Measurements from ENCODE around the gene SEPSECS. TPM values are rescaled to one million over a fixed set of nuclear protein-coding genes. Genes with fewer than 3 reads are reported as not detected.

Gene SEPSECS
- total and polyA plus RNA-seq, 2 donors (not counting 1 experiment from before 2014, with no cell fraction given), result 5.9 to 12.4 TPM

GRCh38 chr4:25092139-25092538, 68.1 kb downstream of the SEPSECS start:
- DNase-seq (ENCODE audit: low read depth in 2 of 2), result no peak
- no peak overlapping the region for H3K9ac ChIP-seq (ENCODE audit: insufficient read depth, low read length)
- no peaks in the 10 kb centered on the region for H3K9me3 ChIP-seq (ENCODE audit: control insufficient read depth, insufficient read depth, low read depth, low read length)
- H2AFZ ChIP-seq (ENCODE audit: low read length), result no peak overlapping the region
- no peak for TF ChIP-seq EZH2 (IDR thresholded peaks at IDR 0.05; ENCODE audit: low read length, missing control alignments)
- no peak for TF ChIP-seq CTCF (conservative IDR thresholded peaks at IDR 0.05 in 1 of 2, IDR thresholded peaks at IDR 0.05 in 1 of 2; ENCODE audit: low read depth in 1 of 2, low read length in 2 of 2)
- peaks cover 39% of the 10 kb centered on the region for H3K27me3 ChIP-seq (ENCODE audit: control insufficient read depth, insufficient read depth, low read length)
- no peak overlapping the region for H3K4me2 ChIP-seq (ENCODE audit: extremely low read depth, insufficient read depth, low read length)
- H3K36me3 ChIP-seq (ENCODE audit: control insufficient read depth, insufficient read depth, low read length), result no peaks in the 10 kb centered on the region
- no peaks in the 10 kb centered on the region for H3K4me1 ChIP-seq (ENCODE audit: control insufficient read depth, extremely low read depth, insufficient read depth, low read length)
- H3K4me3 ChIP-seq (replicated peaks in 1 of 4; ENCODE audit: control extremely low read depth in 1 of 4, insufficient read depth in 1 of 4, low read depth in 3 of 4, low read length in 4 of 4), result no peak overlapping the region
- H4K20me1 ChIP-seq (ENCODE audit: control insufficient read depth, extremely low read depth, insufficient read depth, low read length), result no peaks in the 10 kb centered on the region
- no peak overlapping the region for H3K27ac ChIP-seq (ENCODE audit: insufficient read depth, low read length)
- H3K79me2 ChIP-seq (ENCODE audit: control insufficient read depth, insufficient read depth, low read length), result no peaks in the 10 kb centered on the region

DNA sequence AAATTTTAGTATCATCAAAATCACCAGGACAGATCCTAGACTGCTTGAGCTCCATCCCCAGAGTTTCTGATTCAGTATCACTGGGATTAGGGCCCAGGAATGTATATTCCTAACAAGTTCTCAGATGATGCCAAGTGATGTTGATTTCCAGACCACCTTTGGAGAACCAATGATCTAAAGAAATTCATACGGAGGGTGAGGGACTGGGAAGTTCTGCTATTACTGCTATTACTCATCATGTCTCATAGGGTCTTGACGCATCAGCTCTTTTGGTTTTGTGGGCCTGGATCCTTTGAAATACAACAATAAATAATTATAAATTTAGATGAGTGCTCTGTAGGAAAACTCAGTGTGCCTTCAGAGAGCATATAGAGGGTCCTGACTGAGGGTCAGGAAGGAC, 69.7 kb downstream of the SEPSECS start:
- Histone ChIP-seq H3K4me3 (replicated peaks in 1 of 4; ENCODE audit: control extremely low read depth in 1 of 4, insufficient read depth in 1 of 4, low read depth in 3 of 4, low read length in 4 of 4) (no peak overlapping the region), H4K20me1 (ENCODE audit: control insufficient read depth, extremely low read depth, insufficient read depth, low read length) (no peaks in the 10 kb centered on the region), H3K4me1 (ENCODE audit: control insufficient read depth, extremely low read depth, insufficient read depth, low read length) (no peaks in the 10 kb centered on the region), H3K9ac (ENCODE audit: insufficient read depth, low read length) (no peak overlapping the region), H3K36me3 (ENCODE audit: control insufficient read depth, insufficient read depth, low read length) (no peaks in the 10 kb centered on the region), H3K27me3 (ENCODE audit: control insufficient read depth, insufficient read depth, low read length) (peaks cover 40% of the 10 kb centered on the region), H3K27ac (ENCODE audit: insufficient read depth, low read length) (no peak overlapping the region), H3K79me2 (ENCODE audit: control insufficient read depth, insufficient read depth, low read length) (no peaks in the 10 kb centered on the region), H3K9me3 (ENCODE audit: control insufficient read depth, insufficient read depth, low read depth, low read length) (no peaks in the 10 kb centered on the region), H3K4me2 (ENCODE audit: extremely low read depth, insufficient read depth, low read length) (no peak overlapping the region), H2AFZ (ENCODE audit: low read length) (no peak overlapping the region)
- no peak for TF ChIP-seq CTCF (conservative IDR thresholded peaks at IDR 0.05 in 1 of 2, IDR thresholded peaks at IDR 0.05 in 1 of 2; ENCODE audit: low read depth in 1 of 2, low read length in 2 of 2)
- no peak for TF ChIP-seq EZH2 (IDR thresholded peaks at IDR 0.05; ENCODE audit: low read length, missing control alignments)
- DNase-seq (ENCODE audit: low read depth in 2 of 2), result peak in 1 of 2 donors; percentile 62

GRCh38 chr4:25089051-25089763, 71.0 kb downstream of the SEPSECS start:
- no peak overlapping the region for H3K27ac ChIP-seq (ENCODE audit: insufficient read depth, low read length)
- no peaks in the 10 kb centered on the region for H3K4me1 ChIP-seq (ENCODE audit: control insufficient read depth, extremely low read depth, insufficient read depth, low read length)
- no peaks in the 10 kb centered on the region for H3K36me3 ChIP-seq (ENCODE audit: control insufficient read depth, insufficient read depth, low read length)
- peak overlapping the region; percentile 73 for H3K4me2 ChIP-seq (ENCODE audit: extremely low read depth, insufficient read depth, low read length)
- no peak overlapping the region for H2AFZ ChIP-seq (ENCODE audit: low read length)
- TF ChIP-seq CTCF (conservative IDR thresholded peaks at IDR 0.05 in 1 of 2, IDR thresholded peaks at IDR 0.05 in 1 of 2; ENCODE audit: low read depth in 1 of 2, low read length in 2 of 2) (no peak), EZH2 (IDR thresholded peaks at IDR 0.05; ENCODE audit: low read length, missing control alignments) (no peak)
- H3K9me3 ChIP-seq (ENCODE audit: control insufficient read depth, insufficient read depth, low read depth, low read length), result no peaks in the 10 kb centered on the region
- H3K79me2 ChIP-seq (ENCODE audit: control insufficient read depth, insufficient read depth, low read length), result no peaks in the 10 kb centered on the region
- no peak overlapping the region for H3K9ac ChIP-seq (ENCODE audit: insufficient read depth, low read length)
- peaks cover 41% of the 10 kb centered on the region for H3K27me3 ChIP-seq (ENCODE audit: control insufficient read depth, insufficient read depth, low read length)
- no peaks in the 10 kb centered on the region for H4K20me1 ChIP-seq (ENCODE audit: control insufficient read depth, extremely low read depth, insufficient read depth, low read length)
- peak overlapping the region in 1 of 4 experiments; percentile 46 for H3K4me3 ChIP-seq (replicated peaks in 1 of 4; ENCODE audit: control extremely low read depth in 1 of 4, insufficient read depth in 1 of 4, low read depth in 3 of 4, low read length in 4 of 4)
- DNase-seq (ENCODE audit: low read depth in 2 of 2), result no peak

Data from fibroblast of lung (primary cell).